GM12865 (cell line): Measurements from ENCODE around the gene SETX.
"Not testable (repeated sequence)": the region's sequence is repeated elsewhere in the genome, so short reads cannot be mapped to it uniquely, and the experiment has no call there.

Experiments used
- DNase-seq: peaks from one replicate; pipeline ENCODE4 v3.0.0; 2010; ENCODE audit warnings: low read depth
- H3K4me3 ChIP-seq: 2 replicates; pipeline ENCODE4 v1.5.1; 2011; ENCODE audit warnings: mild to moderate bottlenecking, low read depth, low read length, control low read depth
- CTCF ChIP-seq: IDR thresholded peaks from 2 replicates; pipeline ENCODE4 v1.5.1; 2011; ENCODE audit warnings: low read length, control low read depth, low read depth, inconsistent platforms; ENCODE audit not compliant: insufficient read depth; ENCODE audit errors: missing control alignments

SETX gene

GRCh38 chr9:132390966-132391365, 36.2 kb upstream of the SETX start:
- DNase-seq, result no peak
- no peak for TF ChIP-seq CTCF
- no peak overlapping the region for H3K4me3 ChIP-seq

GRCh38 chr9:132387133-132387532, 32.3 kb upstream of the SETX start:
- H3K4me3 ChIP-seq, result no peak overlapping the region
- DNase-seq, result no peak
- no peak for TF ChIP-seq CTCF

GRCh38 chr9:132384376-132384775, 29.6 kb upstream of the SETX start:
- TF ChIP-seq CTCF, result no peak
- H3K4me3 ChIP-seq, result peak overlapping the region; percentile 18; the same call in 1 of the 2 replicates
- peak; percentile 67 for DNase-seq

GRCh38 chr9:132383462-132383883, 28.7 kb upstream of the SETX start:
- no peak overlapping the region for H3K4me3 ChIP-seq

GRCh38 chr9:132381966-132382541, 27.3 kb upstream of the SETX start:
- peak; percentile 93 for DNase-seq
- peak overlapping the region; percentile 51 for H3K4me3 ChIP-seq
- TF ChIP-seq CTCF, result no peak

More at GRCh38 chr9:132383462-132383883, 28.7 kb upstream of the SETX start:
- DNase-seq, result peak; percentile 76
- TF ChIP-seq CTCF, result no peak

- not testable (repeated sequence) for H3K4me3 ChIP-seq, DNase-seq
Measured at GRCh38 chr9:132378416-132378815, 23.6 kb upstream of the SETX start.

- DNase-seq, result not testable (repeated sequence)
Measured at GRCh38 chr9:132377769-132378168, 23.0 kb upstream of the SETX start.

More at GRCh38 chr9:132377769-132378168, 23.0 kb upstream of the SETX start:
- not testable (repeated sequence) for H3K4me3 ChIP-seq
